Liver (tissue), 9 donors: ENCODE measurements around the gene CIAO3. TPM values are rescaled to one million over a fixed set of nuclear protein-coding genes. Genes with fewer than 3 reads are reported as not detected.

Experiments used
- DNase-seq: peaks from one replicate; pipeline ENCODE4 v3.0.0-alpha.2; 2017; ENCODE audit warnings: low spot score
- H3K27ac ChIP-seq, 2 donors: one replicate each; pipeline ENCODE4 v1.7.0; 2013; ENCODE audit warnings: inconsistent platforms in 2 of 2, low read length in 2 of 2, control low read depth in 1 of 2, low read depth in 1 of 2, mild to moderate bottlenecking in 1 of 2
- H3K27me3 ChIP-seq, 4 donors: one replicate each; pipeline versions ENCODE4 v1.6.1 to v1.7.0; 2013; ENCODE audit warnings: low read length in 3 of 4, inconsistent platforms in 1 of 4, mild to moderate bottlenecking in 1 of 4, moderate library complexity in 1 of 4; ENCODE audit not compliant: control insufficient read depth in 4 of 4, insufficient read depth in 4 of 4
- H3K36me3 ChIP-seq, 4 donors: one replicate each; pipeline versions ENCODE4 v1.6.1 to v1.7.0; 2013; ENCODE audit warnings: low read length in 3 of 4, mild to moderate bottlenecking in 3 of 4, low read depth in 1 of 4, moderate library complexity in 1 of 4; ENCODE audit not compliant: control insufficient read depth in 4 of 4, insufficient read depth in 3 of 4
- H3K4me1 ChIP-seq, 4 donors: one replicate each; pipeline versions ENCODE4 v1.6.1 to v1.7.0; 2013; ENCODE audit warnings: low read length in 3 of 4, mild to moderate bottlenecking in 3 of 4, moderate library complexity in 1 of 4; ENCODE audit not compliant: control insufficient read depth in 4 of 4, insufficient read depth in 4 of 4
- H3K4me3 ChIP-seq, 3 donors: one replicate each; pipeline versions ENCODE4 v1.6.1 to v1.7.0; 2013; ENCODE audit warnings: low read length in 3 of 3, control low read depth in 1 of 3, low read depth in 1 of 3, mild to moderate bottlenecking in 1 of 3
- H3K9ac ChIP-seq, 2 donors: one replicate each; pipeline ENCODE4 v1.7.0; 2013; ENCODE audit warnings: low read length in 2 of 2, mild to moderate bottlenecking in 2 of 2, moderate library complexity in 2 of 2, control low read depth in 1 of 2, low read depth in 1 of 2
- H3K9me3 ChIP-seq, 4 donors: one replicate each; pipeline versions ENCODE4 v1.6.1 to v1.7.0; 2013; ENCODE audit warnings: low read length in 3 of 4; ENCODE audit not compliant: control insufficient read depth in 4 of 4
- EGR1 ChIP-seq, 2 donors: IDR thresholded peaks; 2 replicates each; pipeline ENCODE4 v1.6.1; 2016 to 2018; ENCODE audit warnings: antibody characterized with exemption in 2 of 2, low read depth in 2 of 2
- FOXA1 ChIP-seq: IDR thresholded peaks from 2 replicates; pipeline ENCODE4 v1.6.1; 2016; ENCODE audit warnings: antibody characterized with exemption
- FOXA2 ChIP-seq: IDR thresholded peaks from 2 replicates; pipeline ENCODE4 v1.6.1; 2016; ENCODE audit warnings: antibody characterized with exemption
- GABPA ChIP-seq, 2 donors: IDR thresholded peaks in 1 of 2; conservative IDR thresholded peaks in 1 of 2; 2 replicates each; pipeline ENCODE4 v1.6.1; 2016; ENCODE audit warnings: antibody characterized with exemption in 2 of 2, mild to moderate bottlenecking in 1 of 2, moderate library complexity in 1 of 2
- HNF4A ChIP-seq, 2 donors: conservative IDR thresholded peaks; 2 replicates each; pipeline ENCODE4 v1.6.1; 2016; ENCODE audit warnings: antibody characterized with exemption in 2 of 2, mild to moderate bottlenecking in 2 of 2
- HNF4G ChIP-seq: IDR thresholded peaks from 2 replicates; pipeline ENCODE4 v1.6.1; 2016; ENCODE audit warnings: antibody characterized with exemption
- JUND ChIP-seq, 2 donors: IDR thresholded peaks; 2 replicates each; pipeline ENCODE4 v1.6.1; 2016; ENCODE audit warnings: antibody characterized with exemption in 2 of 2
- NR2F2 ChIP-seq: IDR thresholded peaks from 2 replicates; pipeline ENCODE4 v1.6.1; 2016; ENCODE audit warnings: antibody characterized with exemption
- RAD21 ChIP-seq, 2 donors: IDR thresholded peaks; 2 replicates each; pipeline ENCODE4 v1.6.1; 2016; ENCODE audit warnings: antibody characterized with exemption in 2 of 2, mild to moderate bottlenecking in 2 of 2
- RXRA ChIP-seq, 2 donors: IDR thresholded peaks; 2 replicates each; pipeline ENCODE4 v1.6.1; 2017 to 2018; ENCODE audit warnings: antibody characterized with exemption in 2 of 2, mild to moderate bottlenecking in 1 of 2
- SP1 ChIP-seq: IDR thresholded peaks from 2 replicates; pipeline ENCODE4 v1.6.1; 2018; ENCODE audit warnings: antibody characterized with exemption, mild to moderate bottlenecking
- YY1 ChIP-seq: IDR thresholded peaks from 2 replicates; pipeline ENCODE4 v1.6.1; 2016; ENCODE audit warnings: antibody characterized with exemption, mild to moderate bottlenecking
- WGBS: extraction: QIAGEN DNeasy Blood & Tissue Kit; methylation state at CpG from one replicate; pipeline ENCODE4 v1.1.7; 2013; 5-methylcytosine and 5-hydroxymethylcytosine counted together
- polyA plus RNA-seq, 2 donors: library from polyadenylated mRNA; stranded (reverse) in 1 of 2; unstranded in 1 of 2; fragments of 200-250 nt in 1 of 2; fragments of >200 nt in 1 of 2; fragmentation: Nextera tagmentation in 1 of 2; extraction: Ambion mirVana in 1 of 2; gene quantifications; one replicate each; pipeline versions ENCODE4 v1.2.1 to v1.2.3, GENCODE V29; 2013 to 2015
- total RNA-seq, 2 donors: library from RNA; depleted of rRNA; stranded (reverse); fragments of >200 nt; gene quantifications; one replicate each; pipeline ENCODE4 v1.2.3, GENCODE V29; 2014
- TF ChIP-seq, protein P1 (sequence below): IDR thresholded peaks from 2 replicates; pipeline ENCODE4 v1.6.1; 2016; ENCODE audit warnings: antibody characterized with exemption, mild to moderate bottlenecking
- TF ChIP-seq, protein P2 (sequence below): IDR thresholded peaks from 2 replicates; pipeline ENCODE4 v1.6.1; 2016; ENCODE audit warnings: antibody characterized with exemption
- TF ChIP-seq, protein P3 (sequence below): IDR thresholded peaks from 2 replicates; pipeline ENCODE4 v1.6.1; 2016; ENCODE audit warnings: antibody characterized with exemption
- TF ChIP-seq, protein P4 (sequence below): IDR thresholded peaks from 2 replicates; pipeline ENCODE4 v1.6.1; 2016; ENCODE audit warnings: antibody characterized with exemption
- donor health status: healthy.
- donor health status: healthy.
- donor health status: healthy.
- donor health status: healthy.
- donor health status: healthy.

The CIAO3 gene
- total and polyA plus RNA-seq, 4 donors, result 13.2 to 24.3 (median 16.5) TPM

DNA sequence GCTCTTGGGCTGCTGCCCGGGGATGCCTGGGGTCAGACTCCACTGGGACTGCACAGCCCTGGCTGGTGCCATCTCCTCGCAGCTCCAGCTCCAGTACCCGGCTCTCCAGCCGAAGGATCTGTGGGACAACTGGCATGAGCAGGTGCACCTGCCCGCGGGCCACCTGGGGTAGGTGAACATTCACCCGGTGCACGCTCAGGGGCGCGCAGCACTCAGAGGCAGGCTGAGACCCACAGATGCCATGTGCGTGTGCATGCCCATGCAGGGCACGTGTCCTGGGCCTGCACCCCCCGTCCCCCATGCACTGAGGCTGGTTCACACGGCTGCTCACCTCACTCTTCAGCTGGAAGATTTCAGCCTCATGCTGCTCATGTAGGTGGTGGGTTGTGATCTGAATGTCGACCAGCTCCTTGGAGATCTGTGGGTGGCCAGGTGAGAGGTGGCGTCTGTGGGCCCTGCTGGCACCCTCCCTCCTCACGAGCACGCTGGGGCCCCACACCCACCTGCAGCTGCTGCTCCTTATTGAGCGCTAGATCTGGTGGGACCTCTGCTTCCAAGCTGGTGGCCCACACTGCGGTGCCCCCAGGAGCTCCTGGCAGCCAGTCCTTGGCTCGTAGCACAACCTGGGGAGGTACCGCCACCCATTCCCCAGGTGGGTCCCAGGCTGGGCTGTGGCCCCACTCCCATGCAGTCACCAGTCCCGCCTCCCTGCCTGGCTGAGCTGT lies 15.2 kb downstream of the CIAO3 start:
- TF ChIP-seq RAD21 (IDR thresholded peaks at IDR 0.05) (no peak), YY1 (no peak), GABPA (IDR thresholded peaks at IDR 0.05 in 1 of 2, conservative IDR thresholded peaks at IDR 0.05 in 1 of 2) (no peak), SP1 (no peak), FOXA1 (no peak), HNF4G (no peak), FOXA2 (no peak), HNF4A (conservative IDR thresholded peaks at IDR 0.05) (no peak), RXRA (IDR thresholded peaks at IDR 0.05) (no peak)
- TF ChIP-seq, protein P1, sequence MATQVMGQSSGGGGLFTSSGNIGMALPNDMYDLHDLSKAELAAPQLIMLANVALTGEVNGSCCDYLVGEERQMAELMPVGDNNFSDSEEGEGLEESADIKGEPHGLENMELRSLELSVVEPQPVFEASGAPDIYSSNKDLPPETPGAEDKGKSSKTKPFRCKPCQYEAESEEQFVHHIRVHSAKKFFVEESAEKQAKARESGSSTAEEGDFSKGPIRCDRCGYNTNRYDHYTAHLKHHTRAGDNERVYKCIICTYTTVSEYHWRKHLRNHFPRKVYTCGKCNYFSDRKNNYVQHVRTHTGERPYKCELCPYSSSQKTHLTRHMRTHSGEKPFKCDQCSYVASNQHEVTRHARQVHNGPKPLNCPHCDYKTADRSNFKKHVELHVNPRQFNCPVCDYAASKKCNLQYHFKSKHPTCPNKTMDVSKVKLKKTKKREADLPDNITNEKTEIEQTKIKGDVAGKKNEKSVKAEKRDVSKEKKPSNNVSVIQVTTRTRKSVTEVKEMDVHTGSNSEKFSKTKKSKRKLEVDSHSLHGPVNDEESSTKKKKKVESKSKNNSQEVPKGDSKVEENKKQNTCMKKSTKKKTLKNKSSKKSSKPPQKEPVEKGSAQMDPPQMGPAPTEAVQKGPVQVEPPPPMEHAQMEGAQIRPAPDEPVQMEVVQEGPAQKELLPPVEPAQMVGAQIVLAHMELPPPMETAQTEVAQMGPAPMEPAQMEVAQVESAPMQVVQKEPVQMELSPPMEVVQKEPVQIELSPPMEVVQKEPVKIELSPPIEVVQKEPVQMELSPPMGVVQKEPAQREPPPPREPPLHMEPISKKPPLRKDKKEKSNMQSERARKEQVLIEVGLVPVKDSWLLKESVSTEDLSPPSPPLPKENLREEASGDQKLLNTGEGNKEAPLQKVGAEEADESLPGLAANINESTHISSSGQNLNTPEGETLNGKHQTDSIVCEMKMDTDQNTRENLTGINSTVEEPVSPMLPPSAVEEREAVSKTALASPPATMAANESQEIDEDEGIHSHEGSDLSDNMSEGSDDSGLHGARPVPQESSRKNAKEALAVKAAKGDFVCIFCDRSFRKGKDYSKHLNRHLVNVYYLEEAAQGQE, result no peak
- TF ChIP-seq, protein P2, sequence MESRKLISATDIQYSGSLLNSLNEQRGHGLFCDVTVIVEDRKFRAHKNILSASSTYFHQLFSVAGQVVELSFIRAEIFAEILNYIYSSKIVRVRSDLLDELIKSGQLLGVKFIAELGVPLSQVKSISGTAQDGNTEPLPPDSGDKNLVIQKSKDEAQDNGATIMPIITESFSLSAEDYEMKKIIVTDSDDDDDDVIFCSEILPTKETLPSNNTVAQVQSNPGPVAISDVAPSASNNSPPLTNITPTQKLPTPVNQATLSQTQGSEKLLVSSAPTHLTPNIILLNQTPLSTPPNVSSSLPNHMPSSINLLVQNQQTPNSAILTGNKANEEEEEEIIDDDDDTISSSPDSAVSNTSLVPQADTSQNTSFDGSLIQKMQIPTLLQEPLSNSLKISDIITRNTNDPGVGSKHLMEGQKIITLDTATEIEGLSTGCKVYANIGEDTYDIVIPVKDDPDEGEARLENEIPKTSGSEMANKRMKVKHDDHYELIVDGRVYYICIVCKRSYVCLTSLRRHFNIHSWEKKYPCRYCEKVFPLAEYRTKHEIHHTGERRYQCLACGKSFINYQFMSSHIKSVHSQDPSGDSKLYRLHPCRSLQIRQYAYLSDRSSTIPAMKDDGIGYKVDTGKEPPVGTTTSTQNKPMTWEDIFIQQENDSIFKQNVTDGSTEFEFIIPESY, result no peak
- H3K9ac ChIP-seq, result no peak overlapping the region

DNA sequence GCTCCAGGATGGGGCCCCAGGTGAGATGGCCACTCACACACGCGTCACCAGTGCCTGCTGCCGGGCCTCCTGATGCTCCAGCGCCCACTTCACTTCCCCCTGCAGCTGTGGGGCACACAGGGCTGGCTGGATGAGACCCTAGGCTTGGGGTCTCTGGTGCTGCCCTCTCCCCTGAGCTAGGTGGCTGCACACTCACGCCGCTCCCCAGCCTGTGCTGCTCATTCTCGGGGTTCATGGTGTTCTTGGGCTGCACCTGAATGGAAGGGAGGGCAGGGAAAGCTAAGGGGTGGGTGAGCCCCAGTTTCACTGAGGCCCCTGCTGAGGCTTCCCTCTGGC lies 15.8 kb downstream of the CIAO3 start:
- no peak for DNase-seq
- H3K9ac ChIP-seq, result no peak overlapping the region
- H3K4me3 ChIP-seq, result no peak overlapping the region
- H3K27me3 ChIP-seq, result peaks cover 0 to 2% (median 0%) of the 10 kb centered on the region in 4 donors
- peaks cover 12 to 28% (median 28%) of the 10 kb centered on the region in 4 donors for H3K4me1 ChIP-seq
- no peak for TF ChIP-seq SP1
- TF ChIP-seq YY1, result no peak
- no peak for TF ChIP-seq EGR1 (IDR thresholded peaks at IDR 0.05; ENCODE audit: low read depth in 2 of 2)
- no peak for TF ChIP-seq RXRA (IDR thresholded peaks at IDR 0.05)
- no peak for TF ChIP-seq NR2F2
- no peak for TF ChIP-seq JUND (IDR thresholded peaks at IDR 0.05)
- TF ChIP-seq, protein P3, sequence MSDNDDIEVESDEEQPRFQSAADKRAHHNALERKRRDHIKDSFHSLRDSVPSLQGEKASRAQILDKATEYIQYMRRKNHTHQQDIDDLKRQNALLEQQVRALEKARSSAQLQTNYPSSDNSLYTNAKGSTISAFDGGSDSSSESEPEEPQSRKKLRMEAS, result no peak
- TF ChIP-seq FOXA2, result no peak
- no peak for TF ChIP-seq RAD21 (IDR thresholded peaks at IDR 0.05)
- TF ChIP-seq, protein P4, sequence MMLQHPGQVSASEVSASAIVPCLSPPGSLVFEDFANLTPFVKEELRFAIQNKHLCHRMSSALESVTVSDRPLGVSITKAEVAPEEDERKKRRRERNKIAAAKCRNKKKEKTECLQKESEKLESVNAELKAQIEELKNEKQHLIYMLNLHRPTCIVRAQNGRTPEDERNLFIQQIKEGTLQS, result no peak
- TF ChIP-seq HNF4A (conservative IDR thresholded peaks at IDR 0.05), result no peak
- no peak overlapping the region for H3K27ac ChIP-seq
- no peaks in the 10 kb centered on the region for H3K36me3 ChIP-seq
- WGBS, result 81% methylated on average over 7 of the region's 7 CpGs
- H3K9me3 ChIP-seq, result no peaks in the 10 kb centered on the region

More for the DNA sequence above, 15.2 kb downstream of the CIAO3 start:
- peaks cover 8 to 28% (median 22%) of the 10 kb centered on the region in 4 donors for H3K4me1 ChIP-seq
- WGBS, result 62% methylated on average over 23 of the region's 23 CpGs
- no peaks in the 10 kb centered on the region for H3K9me3 ChIP-seq
- H3K27me3 ChIP-seq, result peaks cover 0 to 2% (median 0%) of the 10 kb centered on the region in 4 donors
- H3K36me3 ChIP-seq, result peaks cover 0 to 3% (median 0%) of the 10 kb centered on the region in 4 donors
- H3K27ac ChIP-seq, result no peak overlapping the region
- no peak for DNase-seq
- H3K4me3 ChIP-seq, result no peak overlapping the region
